ENCODE measurements around the gene WIPI1.
"Not testable (repeated sequence)": the region's sequence is repeated elsewhere in the genome, so short reads cannot be mapped to it uniquely, and the experiment has no call there.

The WIPI1 gene

GRCh38 chr17:68382582-68383085 lies 74.7 kb downstream of the WIPI1 start:
- DNase-seq, result no peak

DNA sequence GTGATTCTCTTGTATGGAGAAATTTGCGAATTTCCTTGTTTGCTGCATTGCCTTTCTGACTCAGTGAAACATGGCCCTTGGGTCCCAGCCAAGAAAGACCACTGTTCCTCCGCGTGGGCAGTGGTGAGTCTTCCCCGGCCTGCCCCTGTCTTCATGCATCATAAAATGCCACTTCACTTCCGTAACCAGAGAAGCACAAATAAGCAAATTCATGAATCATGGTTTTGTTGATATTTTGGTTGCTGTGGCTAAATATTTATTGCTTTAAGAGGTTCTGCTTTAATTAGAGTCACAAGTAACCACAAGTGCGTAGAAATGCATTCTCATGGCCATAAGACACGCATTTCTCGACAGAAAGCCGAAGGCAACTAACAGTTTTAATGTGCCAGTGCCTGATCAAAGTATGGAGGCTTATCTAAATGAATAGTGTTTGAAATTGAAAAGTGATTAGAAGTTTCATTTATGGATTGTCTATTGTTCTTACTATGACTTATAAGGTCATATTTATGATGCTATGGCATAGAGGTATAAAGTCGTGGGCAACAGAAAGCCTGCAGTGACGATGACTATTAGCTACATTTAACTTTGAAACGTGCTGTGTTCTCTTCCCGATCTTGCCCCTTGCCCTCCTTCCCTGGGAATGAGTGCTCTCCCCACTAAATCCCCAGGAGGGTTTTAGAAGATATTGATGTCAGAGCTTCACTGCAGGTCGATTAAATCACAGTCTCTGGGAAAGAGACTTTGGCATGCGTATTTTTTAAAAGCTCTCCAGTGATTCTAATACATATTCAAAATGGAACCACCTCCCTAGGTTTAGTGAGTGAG lies 76.0 kb downstream of the WIPI1 start:
- DNase-seq, result no peak

DNA sequence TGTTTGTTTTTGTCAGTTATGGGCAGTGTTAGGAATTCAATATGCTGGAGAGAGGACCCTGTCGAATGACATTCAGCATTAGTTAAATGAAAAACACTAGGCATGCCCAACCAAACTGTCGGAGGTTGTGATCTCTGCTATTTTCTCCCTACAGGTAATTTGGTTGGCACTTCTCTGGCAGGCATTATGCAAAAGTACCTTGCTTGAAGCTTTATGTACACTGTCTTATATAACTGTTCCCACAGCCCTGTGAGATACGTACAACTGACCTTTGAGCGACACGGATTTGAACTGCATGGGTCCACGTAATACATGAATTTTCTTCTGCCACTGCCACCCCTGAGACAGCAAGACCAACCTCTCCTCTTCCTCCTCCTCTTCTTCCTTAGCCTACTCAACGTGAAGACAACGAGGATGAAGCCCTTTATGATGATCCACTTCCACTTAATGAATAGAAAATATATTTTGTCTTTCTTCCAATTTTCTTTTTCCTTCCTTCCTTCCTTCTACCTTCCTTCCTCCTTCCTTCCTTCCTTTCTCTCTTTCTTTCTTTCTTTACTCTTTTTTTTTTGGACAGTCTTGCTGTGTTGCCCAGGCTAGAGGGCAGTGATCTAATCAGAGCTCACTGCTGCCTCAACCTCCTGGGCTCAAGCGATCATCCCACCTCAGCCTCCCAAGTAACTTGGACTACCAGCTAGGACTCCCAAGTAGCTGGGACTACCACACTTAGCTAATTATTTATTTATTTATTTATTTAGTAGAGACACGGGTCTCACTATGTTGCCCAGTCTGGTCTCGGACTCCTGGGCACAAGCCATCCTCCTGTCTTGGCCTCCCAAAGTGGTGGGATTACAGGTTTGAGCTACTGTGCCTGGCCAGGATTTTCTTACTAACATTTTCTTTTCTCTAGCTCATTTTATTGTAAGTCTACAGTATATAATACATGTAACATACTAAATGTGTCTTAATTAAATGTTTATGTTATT lies 77.3 kb downstream of the WIPI1 start:
- no peak for DNase-seq

- DNase-seq, result no peak
Observed at GRCh38 chr17:68379177-68379510, 78.2 kb downstream of the WIPI1 start.

GRCh38 chr17:68378268-68379176 lies 78.8 kb downstream of the WIPI1 start:
- no peak for DNase-seq

DNA sequence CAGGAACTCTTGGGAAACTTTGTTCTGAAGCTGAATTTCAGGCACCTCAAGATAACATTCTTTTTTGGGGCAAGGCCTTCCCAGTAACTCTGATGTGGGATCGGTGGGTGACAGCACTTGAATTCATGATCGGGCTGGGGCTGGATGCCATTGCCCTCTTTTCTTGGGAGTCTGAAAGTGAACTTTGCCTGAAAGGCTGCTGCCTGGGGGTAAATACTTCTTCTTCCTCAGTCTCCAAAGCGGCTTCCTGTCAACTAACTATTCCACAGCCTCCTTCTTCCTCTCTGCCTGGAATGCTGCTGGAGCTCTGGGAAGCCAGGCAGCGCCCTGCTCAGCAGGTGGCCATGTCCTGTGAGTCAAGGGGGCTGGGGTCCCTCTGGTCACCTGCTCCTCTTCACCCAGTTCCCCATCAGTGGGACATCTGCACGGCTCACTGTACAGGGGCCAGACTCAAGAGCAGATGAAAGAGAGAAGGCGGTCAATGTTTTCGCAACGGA lies 79.5 kb downstream of the WIPI1 start:
- DNase-seq, result no peak

GRCh38 chr17:68376178-68376577 lies 81.1 kb downstream of the WIPI1 start:
- DNase-seq, result not testable (repeated sequence)

DNA sequence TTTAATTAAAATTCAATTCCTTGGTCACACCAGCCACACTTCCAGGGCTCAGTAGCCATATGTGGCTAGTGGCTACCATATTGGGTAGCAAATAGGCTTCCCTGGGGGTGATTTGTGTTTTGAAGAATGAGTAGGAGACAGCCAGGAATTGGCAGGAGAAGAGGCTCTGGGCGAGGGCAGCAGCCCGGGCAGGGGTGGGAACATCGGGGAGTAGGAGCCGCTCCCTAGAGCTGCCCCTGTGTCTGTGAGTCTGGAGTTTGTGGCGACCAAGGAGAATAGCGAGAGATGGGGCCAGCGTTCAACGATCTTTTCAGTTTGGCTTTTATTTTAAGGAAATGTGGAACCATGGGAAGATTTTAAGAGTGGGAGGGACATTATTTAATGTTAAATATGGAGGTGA lies 81.7 kb downstream of the WIPI1 start:
- no peak for DNase-seq
